ENCODE data around the gene ATP5MG. TPM values are rescaled to one million over a fixed set of nuclear protein-coding genes. Genes with fewer than 3 reads are reported as not detected.

Gene ATP5MG
- total RNA-seq, 1 donor from 2014 or later = 140 TPM

DNA sequence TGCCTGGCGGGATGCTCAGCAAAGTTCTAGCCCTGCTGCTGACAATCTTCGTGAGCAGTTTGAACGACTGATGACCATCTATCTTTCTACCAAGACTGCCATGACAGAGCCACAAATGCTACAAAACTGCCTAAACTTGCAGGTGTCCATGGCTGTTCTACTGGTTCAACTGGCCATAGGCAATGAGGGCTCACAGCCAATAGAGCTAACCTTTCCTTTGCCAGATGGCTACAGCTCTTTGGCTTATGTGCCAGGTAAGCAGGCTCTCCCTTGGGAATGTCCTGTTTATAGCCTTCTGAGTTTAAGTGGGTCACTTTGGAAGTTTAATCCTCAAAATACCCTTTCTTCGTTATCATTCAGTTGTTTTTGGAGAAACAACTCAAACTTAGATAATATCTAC lies 21.9 kb upstream of the ATP5MG start:
- Histone ChIP-seq H3K36me3 (peaks cover 95% of the 10 kb centered on the region), H3K9me3 (no peaks in the 10 kb centered on the region), H3K4me3 (no peak overlapping the region), H3K27me3 (no peaks in the 10 kb centered on the region), H3K4me1 (no peaks in the 10 kb centered on the region), H3K27ac (no peak overlapping the region)
- DNase-seq = no peak
- no peak for ATAC-seq
- intact Hi-C loops (cut with DNase I) = no loop called here
- TF ChIP-seq, protein P1, sequence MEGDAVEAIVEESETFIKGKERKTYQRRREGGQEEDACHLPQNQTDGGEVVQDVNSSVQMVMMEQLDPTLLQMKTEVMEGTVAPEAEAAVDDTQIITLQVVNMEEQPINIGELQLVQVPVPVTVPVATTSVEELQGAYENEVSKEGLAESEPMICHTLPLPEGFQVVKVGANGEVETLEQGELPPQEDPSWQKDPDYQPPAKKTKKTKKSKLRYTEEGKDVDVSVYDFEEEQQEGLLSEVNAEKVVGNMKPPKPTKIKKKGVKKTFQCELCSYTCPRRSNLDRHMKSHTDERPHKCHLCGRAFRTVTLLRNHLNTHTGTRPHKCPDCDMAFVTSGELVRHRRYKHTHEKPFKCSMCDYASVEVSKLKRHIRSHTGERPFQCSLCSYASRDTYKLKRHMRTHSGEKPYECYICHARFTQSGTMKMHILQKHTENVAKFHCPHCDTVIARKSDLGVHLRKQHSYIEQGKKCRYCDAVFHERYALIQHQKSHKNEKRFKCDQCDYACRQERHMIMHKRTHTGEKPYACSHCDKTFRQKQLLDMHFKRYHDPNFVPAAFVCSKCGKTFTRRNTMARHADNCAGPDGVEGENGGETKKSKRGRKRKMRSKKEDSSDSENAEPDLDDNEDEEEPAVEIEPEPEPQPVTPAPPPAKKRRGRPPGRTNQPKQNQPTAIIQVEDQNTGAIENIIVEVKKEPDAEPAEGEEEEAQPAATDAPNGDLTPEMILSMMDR (IDR thresholded peaks at IDR 0.05) = no peak

DNA sequence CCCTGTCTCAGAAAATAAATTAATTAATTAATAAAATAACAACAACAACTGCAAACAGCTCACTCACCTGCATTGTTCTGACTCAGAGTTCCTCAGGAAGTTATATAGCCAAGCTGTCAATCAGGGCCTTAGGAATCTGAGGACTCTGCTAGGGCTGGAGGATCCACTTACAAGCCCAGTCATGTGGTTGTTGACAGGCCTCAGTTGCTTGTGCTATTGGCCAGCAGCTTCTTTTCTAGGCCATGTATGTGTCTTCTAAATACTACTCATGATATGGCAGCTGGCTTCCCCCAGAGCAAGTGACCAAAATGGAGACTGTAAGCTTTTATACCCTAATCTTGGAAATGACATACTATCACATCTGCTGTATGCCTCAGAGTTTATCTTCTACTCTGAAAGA lies 20.8 kb upstream of the ATP5MG start:
- H3K27ac ChIP-seq = no peak overlapping the region
- H3K4me1 ChIP-seq = no peaks in the 10 kb centered on the region
- H3K36me3 ChIP-seq = peaks cover 96% of the 10 kb centered on the region
- ATAC-seq = no peak
- TF ChIP-seq, protein P1 (IDR thresholded peaks at IDR 0.05) = no peak
- no peak overlapping the region for H3K4me3 ChIP-seq
- intact Hi-C loops (cut with DNase I) = loop anchor here (10.0 kb wide), 1 partner anchor 114 kb away; no protein-coding TSS in a partner anchor
- H3K9me3 ChIP-seq = no peaks in the 10 kb centered on the region
- no peaks in the 10 kb centered on the region for H3K27me3 ChIP-seq
- DNase-seq = no peak

DNA sequence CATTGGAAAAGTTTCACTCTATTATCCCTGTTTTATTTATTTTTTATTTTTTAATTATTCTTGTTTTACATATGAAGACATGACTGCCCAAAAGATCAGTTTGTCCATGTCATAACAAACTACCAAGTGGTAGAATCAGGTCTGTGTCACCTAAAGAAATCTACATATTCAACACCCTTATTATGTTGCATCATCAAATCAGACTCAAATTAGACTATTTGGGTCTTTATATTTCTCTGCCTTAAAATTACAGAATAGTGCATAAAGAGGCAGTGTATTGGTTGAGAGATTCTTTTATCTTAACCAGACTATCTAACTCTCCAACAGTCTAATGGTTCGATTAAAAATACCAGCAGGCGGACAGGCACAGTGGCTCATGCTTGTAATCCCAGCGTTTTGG lies 18.5 kb upstream of the ATP5MG start:
- no peak overlapping the region for H3K27ac ChIP-seq
- no peak overlapping the region for H3K4me3 ChIP-seq
- no peak for ATAC-seq
- TF ChIP-seq, protein P1 (IDR thresholded peaks at IDR 0.05) = no peak
- no peak for DNase-seq
- H3K4me1 ChIP-seq = no peaks in the 10 kb centered on the region
- no peaks in the 10 kb centered on the region for H3K27me3 ChIP-seq
- H3K36me3 ChIP-seq = peaks cover 98% of the 10 kb centered on the region
- intact Hi-C loops (cut with DNase I) = loop anchor here (10.0 kb wide), 1 partner anchor 112 kb away; no protein-coding TSS in a partner anchor
- no peaks in the 10 kb centered on the region for H3K9me3 ChIP-seq

DNA sequence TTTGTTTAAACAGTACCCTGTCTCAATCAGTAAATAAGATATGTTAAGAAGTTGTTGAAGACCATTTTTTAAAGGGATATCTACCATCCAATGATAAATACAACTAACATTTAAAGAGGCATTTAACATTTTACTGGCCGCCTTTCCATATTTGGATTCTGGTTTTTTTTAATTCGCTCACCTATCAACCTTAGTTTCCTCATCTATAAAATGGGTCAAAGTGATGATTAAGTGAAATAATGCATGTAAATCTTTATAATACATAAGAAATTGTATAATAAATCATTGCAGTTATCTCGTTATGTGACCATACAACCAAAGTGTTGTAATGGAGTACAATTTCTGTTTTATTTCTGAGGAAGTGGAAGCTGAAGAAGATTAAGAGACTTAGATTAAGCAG lies 17.7 kb upstream of the ATP5MG start:
- intact Hi-C loops (cut with DNase I) = loop anchor here (10.0 kb wide), 1 partner anchor 111 kb away; no protein-coding TSS in a partner anchor
- Histone ChIP-seq H3K27me3 (no peaks in the 10 kb centered on the region), H3K9me3 (no peaks in the 10 kb centered on the region), H3K27ac (no peak overlapping the region), H3K4me3 (no peak overlapping the region), H3K36me3 (peaks cover 98% of the 10 kb centered on the region), H3K4me1 (no peaks in the 10 kb centered on the region)
- DNase-seq (no peak), ATAC-seq (no peak)
- TF ChIP-seq, protein P1 (IDR thresholded peaks at IDR 0.05) = no peak

DNA sequence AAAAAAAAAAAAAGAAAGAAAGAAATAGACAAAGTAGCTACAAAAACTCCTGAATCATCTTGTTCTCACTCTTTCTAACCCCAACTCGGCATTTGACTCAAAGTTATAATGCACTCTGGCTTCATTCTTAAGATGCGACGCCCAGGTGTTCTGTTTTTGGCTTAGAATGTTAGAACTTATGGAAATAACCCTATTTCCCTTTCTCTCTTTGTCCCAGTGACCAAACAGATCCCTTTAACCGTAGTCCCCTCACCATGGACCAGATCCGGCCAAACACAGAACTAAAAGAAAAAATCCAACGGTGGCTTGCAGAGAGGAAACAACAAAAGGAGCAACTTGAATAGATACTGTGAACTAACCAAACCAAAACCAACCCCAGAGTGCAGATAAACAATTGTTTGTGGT lies 5.3 kb upstream of the ATP5MG start:
- H3K36me3 ChIP-seq = peaks cover 73% of the 10 kb centered on the region
- intact Hi-C loops (cut with DNase I) = no loop called here

More for the DNA sequence above, 5.3 kb upstream of the ATP5MG start:
- ATAC-seq (no peak), DNase-seq (no peak)
- Histone ChIP-seq H3K27me3 (no peaks in the 10 kb centered on the region), H3K9me3 (no peaks in the 10 kb centered on the region), H3K4me1 (no peaks in the 10 kb centered on the region), H3K27ac (no peak overlapping the region), H3K4me3 (no peak overlapping the region)
- TF ChIP-seq, protein P1 (IDR thresholded peaks at IDR 0.05) = no peak

All from upper lobe of right lung (tissue), 1 donor.